Lower lobe of right lung (tissue), 2 donors: Measurements from ENCODE around the gene ITGB7. TPM values are rescaled to one million over a fixed set of nuclear protein-coding genes. Genes with fewer than 3 reads are reported as not detected.

ENCODE experiments used
- ATAC-seq, 2 donors: fragments of 200-7000 bp; cut with Tn5 transposase; one replicate each; pipeline ENCODE4 v1.9.1; 2020 to 2022; ENCODE audit warnings: mild to moderate bottlenecking in 2 of 2, moderate library complexity in 2 of 2
- DNase-seq: peaks from one replicate; pipeline ENCODE4 v3.0.0-alpha.2; 2020
- H3K27ac ChIP-seq: fragments of 200-600 bp; one replicate; pipeline ENCODE4 v1.8.0; 2022
- H3K27me3 ChIP-seq: fragments of 200-600 bp; one replicate; pipeline ENCODE4 v1.8.0; 2022; ENCODE audit warnings: low read depth
- H3K36me3 ChIP-seq: fragments of 200-600 bp; one replicate; pipeline ENCODE4 v1.8.0; 2022; ENCODE audit warnings: mild to moderate bottlenecking
- H3K4me1 ChIP-seq: fragments of 200-600 bp; one replicate; pipeline ENCODE4 v1.8.0; 2022
- H3K4me3 ChIP-seq: fragments of 200-600 bp; one replicate; pipeline ENCODE4 v1.8.0; 2022; ENCODE audit warnings: mild to moderate bottlenecking
- H3K9me3 ChIP-seq: fragments of 200-600 bp; one replicate; pipeline ENCODE4 v1.8.0; 2022
- CTCF ChIP-seq: fragments of 200-600 bp; IDR thresholded peaks from one replicate; pipeline ENCODE4 v1.8.0; 2022; ENCODE audit warnings: antibody characterized with exemption, mild to moderate bottlenecking
- intact Hi-C: fragments of 100-400 bp; cut with DNase I; formaldehyde crosslinking; loops from one replicate; pipeline ENCODE4 v1.11.0; 2022
- total RNA-seq: library from RNA; stranded (reverse); fragmentation: NEBNext Ultra II Directional; extraction: Animal tissue kit (Norgen Biotek cat#: 25700); gene quantifications from one replicate; pipeline ENCODE4 v1.2.1, GENCODE V29; 2021
- donor health status: DM: no; HTN: yes; CAD: no; lungs with severe emphysema.

The ITGB7 gene
- total RNA-seq, 1 donor from 2014 or later, result 9.7 TPM

GRCh38 chr12:53251477-53252348, 44.7 kb upstream of the ITGB7 start:
- Histone ChIP-seq H3K4me1 (peaks cover 30% of the 10 kb centered on the region), H3K9me3 (no peaks in the 10 kb centered on the region), H3K4me3 (peak overlapping the region; percentile 84), H3K36me3 (peaks cover 19% of the 10 kb centered on the region), H3K27me3 (no peaks in the 10 kb centered on the region), H3K27ac (peak overlapping the region; percentile 87)
- ATAC-seq (peak; percentile 94 to 96), DNase-seq (peak; percentile 83)
- peak; percentile 31 for TF ChIP-seq CTCF
- intact Hi-C loops, result no loop called here

- no peak for TF ChIP-seq CTCF
- no peak overlapping the region for H3K27ac ChIP-seq
- DNase-seq (no peak), ATAC-seq (no peak)
- intact Hi-C loops, result no loop called here
- H3K4me3 ChIP-seq, result no peak overlapping the region
- H3K36me3 ChIP-seq, result no peaks in the 10 kb centered on the region
- H3K27me3 ChIP-seq, result no peaks in the 10 kb centered on the region
- H3K9me3 ChIP-seq, result no peaks in the 10 kb centered on the region
- no peaks in the 10 kb centered on the region for H3K4me1 ChIP-seq
These were observed 38.2 kb upstream of the ITGB7 start for GRCh38 chr12:53245286-53245685.

GRCh38 chr12:53244337-53244736, 37.3 kb upstream of the ITGB7 start:
- ATAC-seq (no peak), DNase-seq (no peak)
- no peaks in the 10 kb centered on the region for H3K36me3 ChIP-seq
- no peak for TF ChIP-seq CTCF
- no peaks in the 10 kb centered on the region for H3K9me3 ChIP-seq
- no peaks in the 10 kb centered on the region for H3K4me1 ChIP-seq
- intact Hi-C loops, result no loop called here
- no peaks in the 10 kb centered on the region for H3K27me3 ChIP-seq
- H3K4me3 ChIP-seq, result no peak overlapping the region
- H3K27ac ChIP-seq, result no peak overlapping the region

- Histone ChIP-seq H3K27ac (no peak overlapping the region), H3K4me3 (no peak overlapping the region), H3K4me1 (no peaks in the 10 kb centered on the region), H3K27me3 (no peaks in the 10 kb centered on the region), H3K9me3 (no peaks in the 10 kb centered on the region), H3K36me3 (no peaks in the 10 kb centered on the region)
- ATAC-seq (peak in 1 of 2 donors; percentile 13), DNase-seq (no peak)
- no peak for TF ChIP-seq CTCF
- intact Hi-C loops, result no loop called here
These were observed 34.8 kb upstream of the ITGB7 start for GRCh38 chr12:53241623-53242412.

- DNase-seq (no peak), ATAC-seq (no peak)
- Histone ChIP-seq H3K27ac (no peak overlapping the region), H3K36me3 (no peaks in the 10 kb centered on the region), H3K4me3 (no peak overlapping the region), H3K4me1 (no peaks in the 10 kb centered on the region), H3K9me3 (no peaks in the 10 kb centered on the region), H3K27me3 (no peaks in the 10 kb centered on the region)
- TF ChIP-seq CTCF, result no peak
- intact Hi-C loops, result no loop called here
These were observed 32.7 kb upstream of the ITGB7 start for GRCh38 chr12:53239643-53240258.
